HG03103 (cell line): ENCODE data around the gene TSPAN32.

Experiments
- ATAC-seq: cut with Tn5 transposase; IDR thresholded peaks from one replicate; pipeline ENCODE4 v1.9.1; 2021; ENCODE audit warnings: low read depth; ENCODE audit not compliant: unreplicated experiment

TSPAN32 gene

DNA sequence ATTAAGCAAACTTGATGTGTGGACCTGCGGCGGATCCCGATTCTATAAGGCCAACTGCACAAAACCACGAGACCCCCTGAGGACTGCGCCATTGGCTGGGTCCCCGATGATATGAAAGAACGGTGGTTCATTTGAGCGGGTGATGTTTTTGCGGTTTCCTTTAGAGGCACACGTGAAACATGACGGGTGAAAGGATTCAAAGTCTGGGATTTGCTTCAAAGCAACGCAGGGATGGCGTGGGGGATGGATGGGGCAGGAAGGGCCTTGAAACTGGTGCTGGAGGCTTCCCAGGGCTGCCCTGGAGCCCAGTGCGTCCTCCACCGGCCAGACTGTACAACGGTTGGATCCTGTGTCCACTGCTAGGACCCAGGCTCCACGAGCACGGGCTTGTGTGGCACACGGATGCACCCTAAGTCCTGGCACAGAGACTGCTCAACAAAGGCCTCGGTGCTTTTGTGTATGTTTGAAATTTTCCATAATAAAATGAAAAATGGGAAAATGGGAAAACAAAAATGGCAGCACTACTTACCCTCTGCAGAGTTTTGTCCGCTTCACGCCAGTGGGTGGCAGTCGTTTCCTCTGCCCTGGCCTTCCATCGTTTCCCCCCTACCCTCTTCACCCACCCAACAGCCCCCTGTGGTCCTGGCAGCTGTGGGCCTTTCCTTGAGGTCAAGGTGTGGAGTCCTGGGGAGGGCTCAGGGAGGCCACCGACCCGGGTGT is 35.1 kb upstream of the TSPAN32 start:
- ATAC-seq = no peak

DNA sequence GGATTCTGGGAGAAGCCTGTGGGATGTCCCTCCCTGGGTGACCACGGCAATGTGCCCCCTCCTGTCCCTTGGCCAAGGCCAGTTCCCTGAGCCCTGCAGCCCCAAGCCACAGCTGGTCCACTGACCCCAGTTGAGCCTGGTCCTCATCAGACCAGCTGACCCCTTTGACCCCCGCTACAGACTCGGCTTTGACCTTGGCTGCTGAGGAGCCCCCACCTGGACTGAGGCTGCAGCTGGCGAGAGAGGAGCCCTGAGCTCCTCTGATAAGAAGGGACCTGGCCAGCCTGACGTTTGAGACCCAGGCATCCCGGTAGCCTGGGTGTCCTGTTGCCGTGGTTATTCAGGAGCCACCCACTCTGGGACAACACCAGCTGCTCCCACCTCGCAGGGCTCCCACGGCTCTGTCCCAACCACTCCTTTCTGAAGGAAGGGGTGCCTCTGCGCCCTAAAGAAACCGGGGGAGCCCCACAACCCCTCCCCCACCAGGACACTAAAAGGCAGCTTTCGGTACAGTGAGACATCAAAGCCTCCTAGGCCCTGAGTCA is 34.4 kb upstream of the TSPAN32 start:
- ATAC-seq = no peak

DNA sequence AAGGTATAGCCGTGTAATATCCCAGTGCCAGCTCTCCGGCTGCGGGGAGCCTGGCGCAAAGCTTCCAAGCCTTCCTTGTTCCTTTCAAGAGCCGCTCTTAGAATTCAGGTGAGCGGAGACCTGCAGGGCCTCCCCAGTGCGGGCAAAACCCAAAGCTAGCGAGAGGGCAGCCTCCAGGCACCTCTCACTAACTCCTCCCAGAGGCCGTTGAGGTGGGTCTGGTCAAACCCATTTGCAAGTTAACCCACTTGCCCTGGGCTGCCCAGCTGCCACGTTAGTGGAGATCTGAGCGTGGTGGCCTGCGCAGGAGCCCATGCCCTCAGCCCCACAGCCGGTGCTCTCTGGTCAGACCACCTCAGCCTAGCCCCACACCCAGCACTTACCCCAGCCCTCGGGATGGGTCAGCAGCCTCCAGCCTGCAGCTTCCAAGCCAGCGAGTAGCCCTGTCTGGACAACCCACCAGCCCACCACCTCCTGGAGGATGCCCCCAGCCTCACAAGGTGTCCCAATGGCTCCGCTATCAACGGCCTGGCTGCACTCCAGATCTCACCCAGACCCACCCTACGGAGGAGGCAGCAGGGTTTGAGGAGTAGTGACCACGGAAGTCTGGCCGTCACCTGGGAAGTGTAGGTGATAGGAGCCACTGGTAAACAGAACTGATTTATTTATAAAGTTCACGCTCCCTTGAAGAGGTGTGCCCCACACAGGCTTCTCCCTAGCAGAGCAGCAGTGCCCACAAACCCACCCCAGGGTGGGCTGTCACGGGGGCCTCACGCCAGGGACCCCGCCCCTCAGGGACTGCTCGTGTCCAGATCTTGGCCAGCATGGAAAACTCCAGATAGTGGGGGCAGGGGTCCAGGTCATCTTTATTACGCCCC is 33.7 kb upstream of the TSPAN32 start:
- ATAC-seq = no peak

DNA sequence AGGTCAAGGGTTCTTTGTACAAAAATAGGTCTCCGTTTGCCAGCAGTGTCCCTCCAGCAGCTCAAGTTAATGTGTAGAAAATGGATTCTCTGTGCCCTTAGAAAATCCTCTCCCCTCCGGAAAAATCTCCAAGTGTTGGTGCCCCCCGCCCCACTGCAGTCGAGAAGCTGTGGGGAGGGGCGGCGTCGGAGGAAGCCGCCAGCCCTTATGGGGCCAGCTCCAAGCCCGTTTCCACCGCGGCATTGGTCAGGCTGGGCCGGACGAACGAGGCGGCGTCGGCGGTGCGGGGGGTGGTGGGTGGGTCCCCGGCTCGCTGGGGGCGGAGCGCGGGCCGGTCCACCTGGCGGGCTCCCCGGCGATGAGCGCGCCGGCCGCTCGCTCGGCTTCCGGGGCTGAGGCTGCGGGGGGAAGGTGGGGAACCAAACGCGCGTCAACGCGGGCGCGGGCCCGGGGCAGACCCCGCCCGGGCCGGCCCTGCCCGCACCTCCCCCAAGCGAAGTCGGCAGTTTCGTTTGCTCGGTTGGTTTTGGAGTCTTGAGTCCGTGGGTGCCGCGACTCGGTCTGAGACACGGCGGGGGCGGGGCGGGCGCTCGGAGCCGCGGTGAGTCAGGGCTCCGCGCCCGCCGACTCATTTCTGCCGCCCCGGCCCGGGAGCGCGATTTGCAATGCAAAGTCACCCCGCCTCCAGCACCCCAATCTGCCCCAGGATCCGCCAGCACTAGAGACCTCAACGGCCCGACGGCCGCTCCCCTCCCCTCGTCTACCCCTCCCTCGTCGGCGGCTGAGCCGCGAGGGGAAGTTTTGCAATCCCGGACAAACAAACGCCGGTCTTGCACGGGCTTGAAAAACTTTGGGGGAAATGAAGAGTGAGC is 32.8 kb upstream of the TSPAN32 start:
- ATAC-seq = no peak

DNA sequence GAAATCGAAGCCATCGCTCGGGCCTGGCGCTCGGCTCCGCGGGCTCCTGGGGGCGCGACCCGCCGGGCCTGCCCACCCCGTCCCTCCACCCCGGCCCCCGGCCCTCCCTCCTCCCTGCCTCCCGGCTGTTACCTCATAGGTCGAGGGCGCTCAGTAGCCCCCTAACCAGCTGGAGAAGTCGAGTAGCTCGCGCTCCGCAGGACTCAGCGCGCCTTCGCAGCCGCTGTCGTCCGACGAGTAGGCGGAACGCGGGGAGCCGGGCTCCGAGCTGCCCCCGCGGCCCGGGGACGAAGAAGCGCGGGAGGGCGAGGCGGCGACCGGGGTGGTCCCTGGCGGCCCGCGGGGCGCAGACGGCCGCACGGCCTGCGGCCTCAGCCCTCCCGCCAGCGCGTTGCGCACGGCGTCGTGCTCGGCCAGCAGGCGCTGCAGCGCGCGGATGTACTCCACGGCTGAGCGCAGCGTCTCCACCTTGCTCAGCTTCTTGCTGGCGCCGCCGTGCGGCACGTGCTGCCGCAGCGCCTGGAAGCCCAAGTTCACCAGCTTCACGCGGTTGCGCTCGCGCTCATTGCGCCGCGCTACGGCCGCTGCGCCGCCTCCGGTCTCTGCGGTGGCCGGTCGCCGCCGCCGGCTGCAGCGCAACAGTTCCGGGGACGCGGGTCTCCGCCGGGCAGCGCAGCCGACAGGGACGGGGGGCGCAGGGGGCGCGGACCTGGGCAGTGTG is 32.1 kb upstream of the TSPAN32 start:
- no peak for ATAC-seq

DNA sequence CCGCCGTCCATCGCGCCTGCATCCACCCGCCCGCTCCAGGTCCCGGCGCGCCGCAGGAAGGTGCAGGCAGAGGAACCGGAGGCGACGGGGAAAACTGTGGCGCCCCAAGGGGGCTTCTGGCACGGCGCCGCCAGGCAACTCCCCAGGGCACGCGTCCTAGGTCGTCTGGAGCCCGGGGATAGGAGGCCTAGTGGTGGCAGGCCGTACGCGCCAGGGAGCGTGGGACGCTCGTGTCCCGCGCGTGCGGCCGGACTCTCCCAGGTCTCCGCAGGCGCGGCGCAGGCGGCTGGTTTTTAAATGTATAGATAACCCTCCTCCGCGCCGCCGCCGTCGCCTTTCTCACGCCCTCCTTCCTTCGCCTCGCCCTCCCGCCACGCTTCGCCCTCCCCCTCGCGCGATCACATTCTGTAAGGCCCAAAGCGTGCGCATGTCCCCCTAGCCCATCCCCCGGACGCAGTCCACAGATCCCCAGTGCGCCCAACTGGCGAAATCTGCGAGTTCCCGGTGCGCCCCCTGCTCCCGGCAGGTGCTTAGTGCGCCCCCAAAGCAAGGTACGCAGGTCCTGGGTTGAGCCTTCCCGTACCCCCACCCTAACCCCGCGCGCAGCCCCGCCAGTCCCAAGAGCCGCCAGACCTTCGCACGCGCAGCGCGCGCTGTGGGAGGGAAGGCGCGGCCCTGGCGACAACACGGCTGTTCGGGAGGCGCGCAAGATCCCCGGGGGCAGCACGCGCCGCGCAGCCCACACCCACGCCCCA is 31.3 kb upstream of the TSPAN32 start, which contains the start of gene ASCL2:
Gene ASCL2, minus strand, starts transcription at position 267 of the 755 bp plus-strand sequence. Its CDS starts 256 bp downstream, at position 11.
- ATAC-seq = no peak

DNA sequence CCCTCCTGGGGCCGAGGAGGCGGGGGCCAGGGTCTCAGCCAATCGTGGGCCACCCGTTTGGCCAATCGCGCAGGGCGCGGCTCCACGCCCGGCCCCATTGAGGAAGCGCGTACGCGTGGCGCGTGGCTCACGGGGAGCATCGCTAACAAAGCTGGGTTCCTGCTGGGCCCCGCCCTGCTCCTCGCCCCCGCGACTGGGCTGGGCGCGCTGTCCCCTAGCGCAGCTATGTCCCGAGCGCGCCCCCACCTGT is 30.8 kb upstream of the TSPAN32 start:
- no peak for ATAC-seq

DNA sequence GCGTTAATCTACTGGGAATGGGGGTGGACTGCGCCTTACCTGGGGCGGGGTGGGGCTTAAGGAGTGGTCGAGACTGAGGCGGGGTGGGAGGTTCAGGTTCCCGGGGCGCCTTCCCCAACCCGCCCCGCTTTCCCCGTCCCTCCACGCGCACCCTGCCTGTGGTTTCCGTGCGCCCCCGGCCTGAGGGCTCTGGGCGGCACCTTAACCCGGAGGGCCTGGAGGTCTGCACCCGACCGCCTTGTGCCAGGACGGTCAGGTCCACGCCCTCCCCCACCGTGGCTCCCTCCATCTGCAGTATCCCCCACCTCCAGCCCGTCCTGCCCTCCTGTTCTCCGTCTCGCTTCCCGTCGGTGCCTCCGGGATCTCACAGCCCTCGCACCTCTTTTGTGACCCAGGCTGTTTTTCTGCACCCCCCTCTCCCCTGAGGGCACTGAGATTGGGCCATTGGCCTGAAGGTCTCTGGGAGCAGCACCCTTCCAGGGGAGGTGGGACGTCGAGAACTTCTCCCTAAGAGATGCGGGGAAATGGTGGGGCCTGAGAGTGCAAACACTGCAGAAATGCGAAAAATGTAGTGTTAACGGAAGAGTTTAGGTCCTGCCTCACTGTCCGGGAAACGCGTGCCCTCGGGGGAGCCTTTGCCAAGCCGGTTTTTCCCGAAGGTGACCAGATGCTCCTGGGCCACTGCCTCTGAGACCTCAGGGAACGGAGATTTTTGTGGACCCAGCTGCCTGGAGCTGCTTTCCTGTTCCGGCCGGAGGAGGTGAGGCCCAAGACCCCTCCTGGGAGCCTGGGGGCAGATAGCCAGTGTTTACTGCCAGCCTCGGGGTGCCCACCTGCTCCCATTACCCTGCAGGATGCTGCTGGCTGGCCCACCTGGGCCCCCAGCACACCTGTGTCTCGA is 30.2 kb upstream of the TSPAN32 start:
- no peak for ATAC-seq

DNA sequence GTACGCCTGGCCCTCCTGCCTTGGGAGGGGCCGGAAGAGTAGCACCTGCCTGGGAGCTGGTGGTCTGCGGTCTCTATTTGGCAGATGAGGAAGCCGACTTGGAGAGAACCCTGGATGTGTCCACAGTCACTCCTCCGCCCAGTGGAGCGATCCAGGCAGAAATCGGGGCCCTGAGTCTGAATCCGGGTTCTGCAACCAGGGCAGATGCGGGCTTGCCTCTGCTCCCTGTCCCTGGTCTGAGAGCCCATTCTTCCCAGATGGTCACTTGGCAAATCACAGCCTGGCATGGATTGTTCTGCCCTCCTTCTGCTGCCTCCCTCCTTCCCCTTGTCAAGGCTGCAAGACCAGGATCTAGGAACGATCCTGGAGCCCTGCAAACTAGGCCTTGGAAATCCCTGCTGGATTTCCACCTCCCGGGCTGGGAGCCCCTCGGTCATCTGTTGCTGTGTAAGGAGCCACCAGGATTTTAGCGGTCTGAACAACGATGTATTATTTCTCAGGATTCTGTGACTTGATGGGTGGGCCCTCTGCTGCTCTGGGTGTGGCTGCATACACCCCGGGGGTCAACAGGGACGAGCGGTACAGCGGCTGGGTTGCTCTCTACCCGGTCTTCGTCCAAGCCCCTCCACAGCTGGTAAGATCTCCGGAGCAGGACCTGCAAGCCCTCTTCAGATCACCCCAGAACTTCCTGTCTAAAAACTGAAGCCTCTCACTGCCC is 29.4 kb upstream of the TSPAN32 start:
- ATAC-seq = no peak

DNA sequence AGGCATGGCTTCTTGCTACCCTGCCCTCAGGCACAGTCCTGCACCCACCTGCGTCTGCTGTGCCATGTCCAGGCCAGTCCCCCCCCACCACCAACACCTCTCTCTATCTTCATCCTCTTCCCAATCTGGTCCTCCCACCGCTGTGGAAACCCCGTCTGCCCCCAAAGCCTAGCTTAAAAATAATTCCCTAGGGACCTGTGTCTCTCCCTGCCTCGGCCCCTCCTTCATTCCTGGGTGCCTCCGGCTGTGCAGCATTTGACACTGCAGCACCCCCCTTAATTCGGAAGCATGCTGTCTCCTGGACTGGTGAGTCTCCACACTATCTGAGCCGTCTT is 28.9 kb upstream of the TSPAN32 start:
- no peak for ATAC-seq

DNA sequence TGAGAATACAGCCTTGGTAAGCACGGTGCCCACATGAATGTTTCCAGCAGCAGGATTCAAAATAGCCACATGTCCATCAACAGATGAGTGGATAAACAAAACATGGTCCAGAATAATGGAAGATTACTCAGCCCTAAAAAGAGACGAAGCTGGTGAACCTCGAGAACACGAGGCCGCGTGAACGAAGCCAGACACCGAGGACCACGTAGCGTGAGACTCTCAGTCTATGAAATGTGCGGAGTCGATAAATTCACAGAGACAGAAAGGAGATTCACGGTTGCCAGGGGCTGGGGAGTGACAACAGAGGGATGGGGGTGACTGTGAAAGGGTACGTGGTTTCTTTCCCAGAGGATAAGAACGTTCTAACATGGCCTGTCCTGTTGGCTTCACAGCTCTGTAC is 28.5 kb upstream of the TSPAN32 start:
- ATAC-seq = no peak

DNA sequence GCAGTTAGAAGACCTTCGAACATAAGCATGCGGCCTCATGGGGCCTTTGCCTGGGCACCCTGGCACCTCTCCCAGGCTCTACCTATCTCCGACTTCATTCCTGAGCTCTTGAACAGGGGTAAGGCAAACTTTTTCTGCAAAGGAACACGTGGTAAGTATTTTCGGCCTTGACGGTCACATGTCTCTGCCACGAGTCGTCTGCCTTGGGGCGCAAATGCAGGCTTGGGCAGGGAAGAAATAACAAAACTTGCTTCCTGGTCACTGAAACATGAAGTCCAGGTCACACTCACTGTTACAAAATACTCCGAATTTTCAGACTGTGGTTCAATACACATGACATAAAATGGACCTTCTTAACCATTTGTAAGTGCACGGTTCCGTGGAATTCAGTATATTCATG is 28.0 kb upstream of the TSPAN32 start:
- ATAC-seq = no peak

DNA sequence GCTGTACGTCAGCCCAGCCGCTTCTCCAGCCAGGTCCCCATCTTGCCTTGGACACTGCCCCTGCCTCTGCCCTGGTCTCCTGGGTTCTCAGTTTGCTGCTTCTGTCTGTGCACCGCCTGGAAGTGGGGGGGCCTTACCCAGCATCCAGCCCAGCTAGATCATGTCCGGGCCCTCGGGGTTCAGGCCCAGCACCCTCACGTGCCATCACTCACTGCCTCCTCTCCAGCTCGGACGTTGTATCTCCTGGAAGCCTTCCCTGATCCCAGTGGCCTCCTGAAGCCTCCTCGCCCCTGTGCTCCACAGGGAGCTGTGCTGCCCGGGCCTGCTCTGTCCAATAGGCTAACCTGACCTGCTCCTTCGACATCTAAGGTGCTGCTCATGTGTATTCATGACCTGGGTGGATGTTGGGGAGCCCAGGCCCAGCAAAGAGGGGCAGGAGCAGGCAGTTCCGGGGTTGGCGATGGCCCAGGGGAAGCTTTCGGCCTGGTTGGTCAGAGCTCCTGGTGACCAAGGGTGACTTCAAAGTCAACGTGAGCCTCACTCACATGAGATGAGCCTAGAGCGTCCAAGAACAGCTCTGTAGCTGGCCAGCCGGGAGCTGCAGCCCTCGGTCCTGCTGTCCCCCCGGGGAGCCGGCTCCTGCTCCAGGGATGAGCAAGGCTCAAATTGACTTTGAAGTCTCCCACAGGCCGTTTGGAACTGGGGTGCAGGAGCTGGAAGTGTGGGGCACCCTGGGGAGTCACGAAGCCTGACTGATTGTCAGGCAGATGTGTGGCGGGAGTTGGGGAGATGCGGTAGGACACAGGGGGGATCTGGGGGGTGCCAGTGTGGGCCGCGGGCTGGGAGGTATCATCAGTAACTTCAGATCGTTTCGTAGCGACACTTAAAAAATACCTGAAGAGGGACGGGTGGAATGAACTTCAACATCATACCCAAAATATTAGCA is 26.2 kb upstream of the TSPAN32 start:
- no peak for ATAC-seq

DNA sequence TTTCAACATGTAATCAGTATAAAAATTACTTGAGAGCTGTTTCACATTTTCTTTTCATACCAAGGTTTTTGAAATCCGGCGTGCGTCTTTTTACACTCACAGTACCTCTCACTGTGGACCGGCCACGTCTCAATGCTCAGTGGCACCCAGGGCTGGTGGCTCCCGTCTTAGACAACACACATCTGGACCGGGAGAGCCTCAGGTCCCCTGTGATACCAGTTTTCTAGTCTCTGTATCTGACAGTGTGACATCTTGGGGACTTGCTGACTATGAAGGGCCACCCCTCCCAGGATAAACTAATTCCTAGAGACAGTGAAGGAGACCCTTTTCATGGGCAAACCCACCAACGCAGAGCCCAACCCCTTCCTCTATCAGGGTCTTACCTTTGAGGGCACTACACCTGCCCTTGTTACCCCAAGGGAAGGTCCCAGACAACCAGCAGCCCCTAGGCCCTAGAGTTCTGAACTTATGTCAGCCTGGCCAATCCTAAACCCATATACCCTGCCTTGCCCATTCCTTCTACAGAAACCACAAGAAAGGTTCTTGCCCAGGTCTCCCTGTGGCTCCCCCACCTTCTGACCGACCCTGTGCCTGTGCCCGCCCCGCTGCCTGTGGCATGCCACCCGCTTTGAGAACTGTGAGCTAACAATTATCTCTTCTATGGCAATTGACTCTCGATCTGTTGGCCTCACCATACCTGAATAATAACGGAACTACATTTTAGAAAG is 25.4 kb upstream of the TSPAN32 start:
- ATAC-seq = no peak

DNA sequence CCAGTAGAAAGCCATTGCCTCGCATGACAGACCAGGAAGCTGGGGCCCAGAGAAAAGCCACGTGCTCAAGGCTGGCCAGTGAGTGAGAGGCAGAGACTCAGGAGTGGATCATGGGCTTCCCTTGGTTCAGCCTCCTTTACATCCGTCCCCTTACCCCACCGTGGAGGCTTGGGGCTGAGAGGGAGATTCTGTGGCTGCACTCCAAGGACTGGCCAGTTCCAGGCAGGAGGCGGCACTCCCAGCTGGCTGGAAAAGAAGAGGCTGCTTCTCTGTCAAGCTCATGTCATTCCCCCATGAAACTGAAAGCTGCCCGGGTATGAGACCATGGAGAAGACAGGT is 24.8 kb upstream of the TSPAN32 start:
- no peak for ATAC-seq

DNA sequence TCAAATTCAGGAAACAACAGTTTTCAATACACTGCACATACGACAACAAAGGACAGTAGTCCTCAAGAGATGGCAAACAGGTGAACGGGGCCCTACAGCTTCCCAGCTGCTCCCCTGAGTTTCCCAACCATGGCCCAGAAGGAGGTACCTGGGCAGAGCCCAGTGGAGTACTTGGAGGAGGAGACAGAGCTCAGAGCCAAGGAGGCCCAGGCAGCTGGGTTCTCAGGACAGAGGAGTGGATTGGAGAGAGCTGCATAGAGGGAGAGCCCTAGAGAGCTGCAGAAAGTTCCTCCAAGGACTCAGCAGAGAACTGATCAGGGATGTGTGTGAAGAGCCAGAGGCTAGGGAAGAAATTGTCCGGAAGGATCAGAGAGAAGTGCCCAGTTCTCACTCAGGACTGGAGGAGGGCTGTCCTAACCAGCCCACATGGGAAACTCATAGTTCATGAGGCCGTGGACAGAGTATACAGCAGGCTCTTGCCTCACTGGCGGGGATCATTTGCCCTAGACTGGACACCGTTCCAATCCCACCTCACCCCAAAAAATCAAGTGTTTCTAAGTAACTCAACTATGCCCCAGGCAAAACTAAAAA is 23.8 kb upstream of the TSPAN32 start:
- ATAC-seq = no peak
